GM12878 (cell line): ENCODE results near the gene PAX2. TPM values are rescaled to one million over a fixed set of nuclear protein-coding genes. Genes with fewer than 3 reads are reported as not detected.

ENCODE experiments used
- ATAC-seq: fragments of 200-7000 bp; cut with Tn5 transposase; 3 replicates; pipeline ENCODE4 v1.9.1; 2020; ENCODE audit warnings: mild to moderate bottlenecking, moderate library complexity
- BruUV-seq: library from RNA; stranded (reverse); fragments of 400-500 nt; replicated peaks from 2 replicates; lab custom pipeline; 2021; lab: Mats Ljungman, UMichigan
- CTCF ChIA-PET: fragments of 300-600 bp; sonication (Branson Sonifier 250); formaldehyde crosslinking; extraction: SDS; loops from one replicate; lab custom pipeline; 2021; ENCODE audit warnings: inconsistent platforms; lab: Yijun Ruan, JAX
- POLR2A ChIA-PET: fragments of 350-600 bp; formaldehyde crosslinking; extraction: SDS; loops from one replicate; lab custom pipeline; 2021; ENCODE audit warnings: inconsistent platforms; lab: Charles Lee
- RAD21 ChIA-PET: fragments of 300-600 bp; sonication (Branson Sonifier 250); formaldehyde crosslinking; loops from one replicate; lab custom pipeline; 2023; ENCODE audit warnings: antibody characterized with exemption; ENCODE audit not compliant: unreplicated experiment; lab: Charles Lee
- SMC1A ChIA-PET: fragments of 300-600 bp; sonication (Branson Sonifier 250); formaldehyde crosslinking; loops from one replicate; lab custom pipeline; 2023; ENCODE audit not compliant: unreplicated experiment, uncharacterized antibody; lab: Charles Lee
- DNase-seq: peaks from one replicate; pipeline ENCODE4 v3.0.0-alpha.2; 2011; ENCODE audit warnings: low read depth, low spot score
- FAIRE-seq: peaks from 3 replicates; lab custom pipeline; 2011; peaks lifted over from hg19 to GRCh38; lab: Jason Lieb, UNC
- H2AFZ ChIP-seq: 2 replicates; pipeline ENCODE4 v1.6.0; 2011; ENCODE audit warnings: low read depth, low read length, control low read depth; ENCODE audit not compliant: control insufficient read depth
- H3K27ac ChIP-seq: 2 replicates; pipeline ENCODE4 v1.5.1; 2011; ENCODE audit warnings: control low read depth; ENCODE audit not compliant: control insufficient read depth, insufficient read depth
- H3K27me3 ChIP-seq, 2 experiments: replicated peaks in 1 of 2; 2 replicates each; pipeline versions ENCODE4 v1.6.0 to v1.6.1; 2011; ENCODE audit warnings: low read length in 1 of 2; ENCODE audit not compliant: control insufficient read depth in 2 of 2, insufficient read depth in 2 of 2
- H3K36me3 ChIP-seq, 2 experiments: 2 replicates each; pipeline ENCODE4 v1.5.1; 2011; ENCODE audit warnings: low read length in 1 of 2; ENCODE audit not compliant: control insufficient read depth in 2 of 2, insufficient read depth in 2 of 2
- H3K4me1 ChIP-seq: 2 replicates; pipeline ENCODE4 v1.6.1; 2011; ENCODE audit warnings: mild to moderate bottlenecking, low read length, moderate library complexity, mixed read lengths; ENCODE audit not compliant: control insufficient read depth, insufficient read depth
- H3K4me2 ChIP-seq: 2 replicates; pipeline ENCODE4 v1.6.0; 2011; ENCODE audit warnings: control low read depth; ENCODE audit not compliant: control insufficient read depth, insufficient read depth
- H3K4me3 ChIP-seq: fragments of 200-600 bp; sonication (generic); 2 replicates; pipeline ENCODE4 v1.5.1; 2016
- H3K79me2 ChIP-seq: 2 replicates; pipeline ENCODE4 v1.6.0; 2011; ENCODE audit warnings: low read length; ENCODE audit not compliant: control insufficient read depth, insufficient read depth
- H3K9ac ChIP-seq: 2 replicates; pipeline ENCODE4 v1.8.0; 2011; ENCODE audit warnings: low read length, control low read depth, mixed read lengths; ENCODE audit not compliant: control insufficient read depth, insufficient read depth
- H3K9me3 ChIP-seq: replicated peaks from 3 replicates; pipeline ENCODE4 v1.5.1; 2011; ENCODE audit warnings: mild to moderate bottlenecking, low read length; ENCODE audit not compliant: control insufficient read depth, insufficient read depth
- H4K20me1 ChIP-seq: 2 replicates; pipeline ENCODE4 v1.6.0; 2011; ENCODE audit not compliant: control insufficient read depth, insufficient read depth
- BCL11A ChIP-seq: IDR thresholded peaks from 2 replicates; pipeline ENCODE4 v1.6.1; 2011; ENCODE audit warnings: low read depth, low read length
- CEBPB ChIP-seq, 2 experiments: fragments of 150-350 bp in 1 of 2; IDR thresholded peaks; 2 replicates each; pipeline ENCODE4 v1.6.1; 2012 to 2014; ENCODE audit warnings: low read depth in 2 of 2, low read length in 2 of 2, borderline replicate concordance in 1 of 2, inconsistent platforms in 1 of 2
- CREM ChIP-seq: IDR thresholded peaks from 2 replicates; pipeline ENCODE4 v1.6.1; 2014; ENCODE audit warnings: antibody characterized with exemption, low read depth
- EED ChIP-seq: sonication (generic); IDR thresholded peaks from 2 replicates; pipeline ENCODE4 v1.6.1; 2016; ENCODE audit warnings: antibody characterized with exemption, low read depth
- FOXM1 ChIP-seq: IDR thresholded peaks from 2 replicates; pipeline ENCODE4 v1.6.1; 2012; ENCODE audit warnings: low read depth, mild to moderate bottlenecking, inconsistent platforms, low read length, moderate library complexity
- HDAC6 ChIP-seq: fragments of 200-600 bp; sonication (generic); IDR thresholded peaks from one replicate; pipeline ENCODE4 v1.8.0; 2017; ENCODE audit warnings: antibody characterized with exemption; ENCODE audit not compliant: unreplicated experiment
- IKZF2 ChIP-seq, 2 experiments: fragments of 450-650 bp; IDR thresholded peaks; 2 replicates each; pipeline ENCODE4 v1.6.1; 2017; ENCODE audit warnings: mild to moderate bottlenecking in 2 of 2, moderate library complexity in 2 of 2
- KAT2A ChIP-seq: conservative IDR thresholded peaks from 2 replicates; pipeline ENCODE4 v1.6.1; 2011; ENCODE audit warnings: low read depth, low read length; ENCODE audit not compliant: control insufficient read depth
- NFXL1 ChIP-seq: fragments of 450-650 bp; IDR thresholded peaks from 2 replicates; pipeline ENCODE4 v1.6.1; 2017; ENCODE audit warnings: antibody characterized with exemption, mild to moderate bottlenecking, borderline replicate concordance
- POLR2AphosphoS2 ChIP-seq: IDR thresholded peaks from 2 replicates; pipeline ENCODE4 v1.6.1; 2011; ENCODE audit warnings: low read depth, mild to moderate bottlenecking, low read length, improper control_type of control experiment, moderate library complexity
- RAD51 ChIP-seq: fragments of 450-650 bp; IDR thresholded peaks from 2 replicates; pipeline ENCODE4 v1.6.1; 2016; ENCODE audit warnings: moderate library complexity, mild to moderate bottlenecking, inconsistent platforms
- SUPT20H ChIP-seq: IDR thresholded peaks from 2 replicates; pipeline ENCODE4 v1.6.1; 2011; ENCODE audit warnings: low read depth, mild to moderate bottlenecking, low read length, moderate library complexity, borderline replicate concordance; ENCODE audit not compliant: control insufficient read depth
- WGBS: methylation state at CpG from one replicate; pipeline ENCODE4 v1.1.6; 2016; ENCODE audit warnings: low lambda C conversion rate; ENCODE audit not compliant: insufficient replicate concordance, insufficient coverage; ENCODE audit errors: missing lambda C conversion rate; 5-methylcytosine and 5-hydroxymethylcytosine counted together
- in situ Hi-C: fragments of 300-500 bp; cut with MboI; formaldehyde crosslinking; loops from 9 replicates; pipeline ENCODE4 v1.14.3; 2018; ENCODE audit warnings: mixed read lengths
- intact Hi-C: fragments of 100-400 bp; cut with micrococcal nuclease; formaldehyde crosslinking; loops from one replicate; pipeline ENCODE4 v1.14.2; 2022; ENCODE audit not compliant: unreplicated experiment
- polyA plus RNA-seq, 11 experiments: library from polyadenylated mRNA; depleted of rRNA in 4 of 11; unstranded in 6 of 11; stranded (reverse) in 5 of 11; fragments of >200 nt; fragmentation: Nextera tagmentation in 4 of 11; fragmentation: Illumina TruSeq in 1 of 11; extraction: Ambion mirVana in 4 of 11; extraction: Trizol in 1 of 11; gene quantifications; 1 replicate in 1 of 11; 2 replicates in 10 of 11; pipeline versions ENCODE4 v1.2.1 to v1.2.3, GENCODE V29; 2011 to 2016; ENCODE audit warnings: inconsistent platforms in 2 of 11, missing spikeins in 2 of 11, low read depth in 1 of 11
- total RNA-seq, 4 experiments: library from RNA; depleted of rRNA in 3 of 4; stranded (reverse); fragments of >200 nt in 3 of 4; fragmentation: Illumina TruSeq in 1 of 4; extraction: Trizol in 1 of 4; gene quantifications; 2 replicates each; pipeline versions ENCODE4 v1.2.1 to v1.2.3, GENCODE V29; 2013 to 2021
- TF ChIP-seq, protein P1 (sequence below): fragments of 450-650 bp; IDR thresholded peaks from 2 replicates; pipeline ENCODE4 v1.6.1; 2018; ENCODE audit warnings: borderline replicate concordance, mild to moderate bottlenecking; ENCODE audit not compliant: partially characterized antibody
- TF ChIP-seq, protein P2 (sequence below): IDR thresholded peaks from 2 replicates; pipeline ENCODE4 v1.6.1; 2011; ENCODE audit warnings: mild to moderate bottlenecking, low read depth, low read length, moderate library complexity; ENCODE audit not compliant: insufficient replicate concordance

PAX2 gene
- total and polyA plus RNA-seq, 10 of the 15 experiments (the other 5 are each of a cell fraction or from before 2014, with no cell fraction given), result not detected

GRCh38 chr10:100816671-100817070, 71.3 kb downstream of the PAX2 start:
- Histone ChIP-seq H3K9me3 (no peaks in the 10 kb centered on the region), H4K20me1 (no peaks in the 10 kb centered on the region), H3K9ac (no peak overlapping the region), H3K4me3 (no peak overlapping the region), H2AFZ (no peak overlapping the region), H3K27ac (no peak overlapping the region), H3K4me1 (no peaks in the 10 kb centered on the region), H3K36me3 (no peaks in the 10 kb centered on the region), H3K27me3 (peaks cover under 1 to 4% of the 10 kb centered on the region in 2 experiments; a peak in 2 of 4 replicates), H3K4me2 (no peak overlapping the region), H3K79me2 (no peaks in the 10 kb centered on the region)
- ChIA-PET CTCF (interaction anchor here (1.9 kb wide), 1 partner anchor 9 kb away, joined by 7 read pairs; no protein-coding TSS in a partner anchor), SMC1A (no interaction called here), RAD21 (no interaction called here), POLR2A (no interaction called here)
- no peak for FAIRE-seq
- no peak for TF ChIP-seq SUPT20H
- no peak for TF ChIP-seq FOXM1
- no peak for TF ChIP-seq CEBPB (IDR thresholded peaks at IDR 0.05; ENCODE audit: borderline replicate concordance in 1 of 2, low read depth in 2 of 2, low read length in 2 of 2)
- TF ChIP-seq POLR2AphosphoS2, result no peak
- TF ChIP-seq, protein P1, sequence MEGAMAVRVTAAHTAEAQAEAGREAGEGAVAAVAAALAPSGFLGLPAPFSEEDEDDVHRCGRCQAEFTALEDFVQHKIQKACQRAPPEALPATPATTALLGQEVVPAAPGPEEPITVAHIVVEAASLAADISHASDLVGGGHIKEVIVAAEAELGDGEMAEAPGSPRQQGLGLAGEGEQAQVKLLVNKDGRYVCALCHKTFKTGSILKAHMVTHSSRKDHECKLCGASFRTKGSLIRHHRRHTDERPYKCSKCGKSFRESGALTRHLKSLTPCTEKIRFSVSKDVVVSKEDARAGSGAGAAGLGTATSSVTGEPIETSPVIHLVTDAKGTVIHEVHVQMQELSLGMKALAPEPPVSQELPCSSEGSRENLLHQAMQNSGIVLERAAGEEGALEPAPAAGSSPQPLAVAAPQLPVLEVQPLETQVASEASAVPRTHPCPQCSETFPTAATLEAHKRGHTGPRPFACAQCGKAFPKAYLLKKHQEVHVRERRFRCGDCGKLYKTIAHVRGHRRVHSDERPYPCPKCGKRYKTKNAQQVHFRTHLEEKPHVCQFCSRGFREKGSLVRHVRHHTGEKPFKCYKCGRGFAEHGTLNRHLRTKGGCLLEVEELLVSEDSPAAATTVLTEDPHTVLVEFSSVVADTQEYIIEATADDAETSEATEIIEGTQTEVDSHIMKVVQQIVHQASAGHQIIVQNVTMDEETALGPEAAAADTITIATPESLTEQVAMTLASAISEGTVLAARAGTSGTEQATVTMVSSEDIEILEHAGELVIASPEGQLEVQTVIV, result no peak
- TF ChIP-seq CREM, result no peak
- no peak for TF ChIP-seq EED
- TF ChIP-seq, protein P2, sequence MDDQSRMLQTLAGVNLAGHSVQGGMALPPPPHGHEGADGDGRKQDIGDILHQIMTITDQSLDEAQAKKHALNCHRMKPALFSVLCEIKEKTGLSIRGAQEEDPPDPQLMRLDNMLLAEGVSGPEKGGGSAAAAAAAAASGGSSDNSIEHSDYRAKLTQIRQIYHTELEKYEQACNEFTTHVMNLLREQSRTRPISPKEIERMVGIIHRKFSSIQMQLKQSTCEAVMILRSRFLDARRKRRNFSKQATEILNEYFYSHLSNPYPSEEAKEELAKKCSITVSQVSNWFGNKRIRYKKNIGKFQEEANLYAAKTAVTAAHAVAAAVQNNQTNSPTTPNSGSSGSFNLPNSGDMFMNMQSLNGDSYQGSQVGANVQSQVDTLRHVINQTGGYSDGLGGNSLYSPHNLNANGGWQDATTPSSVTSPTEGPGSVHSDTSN, result no peak
- TF ChIP-seq HDAC6, result no peak
- no peak for TF ChIP-seq RAD51
- no peak for TF ChIP-seq IKZF2 (IDR thresholded peaks at IDR 0.05)
- TF ChIP-seq NFXL1, result no peak
- TF ChIP-seq BCL11A, result no peak
- no peak for TF ChIP-seq KAT2A
- no peak for DNase-seq
- ATAC-seq, result no peak
- no TSS peak for BruUV-seq
- 36% methylated on average over 6 of the region's 6 CpGs for WGBS
- in situ Hi-C loops, result no loop called here
- intact Hi-C loops, result no loop called here
